ENCODE measurements around the gene ATP2A3. TPM values are rescaled to one million over a fixed set of nuclear protein-coding genes. Genes with fewer than 3 reads are reported as not detected.

ATP2A3 gene
- total RNA-seq, 1 donor from 2014 or later: 2.4 TPM

DNA sequence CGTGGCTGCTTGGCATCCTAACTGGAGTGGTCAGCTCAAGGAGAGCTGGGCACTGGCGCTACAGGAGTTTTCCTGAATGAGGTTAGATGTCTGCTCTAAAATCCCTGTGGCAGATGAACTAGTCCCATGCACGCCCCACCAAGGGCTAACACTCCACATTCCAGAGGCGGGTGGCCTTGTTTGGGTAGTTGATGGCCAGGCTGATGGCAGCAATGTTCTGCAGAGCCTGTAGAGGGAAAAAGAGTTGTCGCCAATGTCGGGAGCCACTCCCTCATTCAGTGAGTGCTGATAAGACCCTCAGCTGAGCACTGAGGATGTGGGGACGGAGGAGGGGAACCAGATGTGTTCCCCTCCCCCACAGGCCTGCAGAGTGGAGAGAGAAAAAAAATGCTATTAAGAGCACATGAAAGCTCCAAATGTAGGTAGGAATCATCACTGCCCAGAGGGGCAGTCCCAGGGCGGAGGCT is 42.5 kb upstream of the ATP2A3 start:
- TF ChIP-seq, protein P1, sequence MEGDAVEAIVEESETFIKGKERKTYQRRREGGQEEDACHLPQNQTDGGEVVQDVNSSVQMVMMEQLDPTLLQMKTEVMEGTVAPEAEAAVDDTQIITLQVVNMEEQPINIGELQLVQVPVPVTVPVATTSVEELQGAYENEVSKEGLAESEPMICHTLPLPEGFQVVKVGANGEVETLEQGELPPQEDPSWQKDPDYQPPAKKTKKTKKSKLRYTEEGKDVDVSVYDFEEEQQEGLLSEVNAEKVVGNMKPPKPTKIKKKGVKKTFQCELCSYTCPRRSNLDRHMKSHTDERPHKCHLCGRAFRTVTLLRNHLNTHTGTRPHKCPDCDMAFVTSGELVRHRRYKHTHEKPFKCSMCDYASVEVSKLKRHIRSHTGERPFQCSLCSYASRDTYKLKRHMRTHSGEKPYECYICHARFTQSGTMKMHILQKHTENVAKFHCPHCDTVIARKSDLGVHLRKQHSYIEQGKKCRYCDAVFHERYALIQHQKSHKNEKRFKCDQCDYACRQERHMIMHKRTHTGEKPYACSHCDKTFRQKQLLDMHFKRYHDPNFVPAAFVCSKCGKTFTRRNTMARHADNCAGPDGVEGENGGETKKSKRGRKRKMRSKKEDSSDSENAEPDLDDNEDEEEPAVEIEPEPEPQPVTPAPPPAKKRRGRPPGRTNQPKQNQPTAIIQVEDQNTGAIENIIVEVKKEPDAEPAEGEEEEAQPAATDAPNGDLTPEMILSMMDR (conservative IDR thresholded peaks at IDR 0.05; ENCODE audit: low read depth, low read length): no peak
- DNase-seq (ENCODE audit: low read depth): no peak
- no peak overlapping the region for H3K4me3 ChIP-seq (ENCODE audit: low read depth, low read length)

GRCh38 chr17:4006165-4006589 is 41.9 kb upstream of the ATP2A3 start:
- DNase-seq (ENCODE audit: low read depth): no peak
- TF ChIP-seq, protein P1 (conservative IDR thresholded peaks at IDR 0.05; ENCODE audit: low read depth, low read length): no peak
- no peak overlapping the region for H3K4me3 ChIP-seq (ENCODE audit: low read depth, low read length)

GRCh38 chr17:4005296-4006164 is 41.3 kb upstream of the ATP2A3 start:
- no peak for DNase-seq (ENCODE audit: low read depth)
- TF ChIP-seq, protein P1 (conservative IDR thresholded peaks at IDR 0.05; ENCODE audit: low read depth, low read length): no peak
- no peak overlapping the region for H3K4me3 ChIP-seq (ENCODE audit: low read depth, low read length)

DNA sequence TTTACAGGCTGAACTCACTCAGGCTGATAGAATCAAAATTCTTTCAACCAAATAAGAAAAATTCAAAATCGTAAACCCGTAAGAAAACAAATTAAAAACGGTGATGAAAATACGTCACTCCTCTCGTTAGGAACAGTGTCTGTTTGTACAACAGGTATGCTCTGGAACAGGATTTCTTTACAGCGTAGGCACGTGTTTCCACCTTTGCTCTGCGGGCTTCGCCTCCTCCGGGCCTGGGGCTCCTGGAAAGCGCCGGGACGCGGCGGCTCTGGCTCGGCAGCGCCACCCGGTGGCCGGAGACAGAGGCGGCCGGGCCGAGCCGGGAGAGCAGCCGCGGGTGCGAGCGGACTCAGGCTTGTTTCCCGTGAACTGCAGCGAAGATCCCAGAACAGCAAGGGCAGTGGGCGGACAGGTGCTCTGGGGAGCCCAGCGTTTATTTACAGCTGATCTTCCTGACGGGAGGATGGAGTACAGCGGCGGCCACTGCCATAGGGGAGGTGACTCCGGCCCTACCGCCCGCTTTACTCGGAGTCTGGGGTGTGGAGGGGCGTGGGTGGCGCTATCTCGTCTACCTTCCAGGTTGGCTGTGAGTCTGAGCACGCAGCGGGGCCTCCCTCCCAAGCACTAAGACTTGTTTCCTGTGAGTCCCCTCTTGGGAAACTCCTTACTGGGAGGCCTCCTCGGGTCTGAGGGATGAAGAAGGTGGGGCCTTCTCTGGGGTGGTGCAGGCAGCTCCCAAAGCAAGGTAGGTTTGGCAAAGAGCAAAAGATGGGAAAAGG is 40.5 kb upstream of the ATP2A3 start:
- no peak overlapping the region for H3K4me3 ChIP-seq (ENCODE audit: low read depth, low read length)
- no peak for DNase-seq (ENCODE audit: low read depth)
- TF ChIP-seq, protein P1 (conservative IDR thresholded peaks at IDR 0.05; ENCODE audit: low read depth, low read length): peak; percentile 78

DNA sequence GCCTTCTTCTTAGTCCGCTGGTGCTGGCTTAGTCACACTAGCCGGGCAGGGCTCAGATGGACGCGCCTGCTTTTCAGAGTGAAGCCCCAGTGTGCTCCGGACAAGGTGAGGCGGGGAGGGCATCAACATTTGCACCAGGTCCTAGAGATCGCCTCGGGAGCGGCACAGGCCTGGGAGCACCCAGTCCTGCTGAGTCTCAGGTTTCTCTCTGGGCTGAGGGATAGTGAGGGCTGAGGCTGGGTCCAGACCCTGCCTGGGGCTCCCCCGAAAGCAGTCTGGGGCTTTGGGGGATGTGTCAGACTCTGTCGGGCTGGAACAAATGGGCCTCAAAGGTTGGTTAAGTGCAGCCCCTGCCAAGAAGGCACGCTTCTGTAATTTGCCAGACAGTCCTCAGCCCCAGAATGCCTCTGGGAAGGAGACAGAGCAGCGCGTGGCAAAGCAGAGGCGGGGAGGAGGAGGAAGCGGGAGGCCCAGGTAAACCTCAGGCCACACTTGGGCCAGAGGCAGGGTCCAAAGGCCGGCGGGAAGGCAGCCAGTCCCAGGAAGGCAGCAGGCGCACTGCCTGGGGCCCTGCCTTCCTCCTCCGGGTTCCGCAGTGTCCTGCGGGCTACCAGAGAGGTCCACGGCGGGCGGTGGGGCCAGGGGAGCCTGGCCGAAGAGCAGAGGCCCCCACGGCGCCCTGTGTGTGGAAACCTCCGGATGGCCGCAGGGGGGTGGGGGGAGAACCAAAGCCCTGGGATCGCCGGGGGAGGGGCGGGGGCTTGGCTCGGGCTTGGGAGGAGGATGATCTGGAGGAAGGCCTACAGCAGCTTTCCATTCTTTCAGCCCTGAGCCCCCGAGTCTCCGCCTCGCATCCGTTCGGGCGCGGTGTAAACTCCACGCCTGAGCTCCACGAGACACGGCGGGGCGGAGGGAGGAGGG is 39.5 kb upstream of the ATP2A3 start:
- DNase-seq (ENCODE audit: low read depth): no peak
- no peak overlapping the region for H3K4me3 ChIP-seq (ENCODE audit: low read depth, low read length)
- TF ChIP-seq, protein P1 (conservative IDR thresholded peaks at IDR 0.05; ENCODE audit: low read depth, low read length): no peak

GRCh38 chr17:4003131-4003500 is 38.9 kb upstream of the ATP2A3 start:
- no peak for DNase-seq (ENCODE audit: low read depth)
- TF ChIP-seq, protein P1 (conservative IDR thresholded peaks at IDR 0.05; ENCODE audit: low read depth, low read length): no peak

More at GRCh38 chr17:4003131-4003500, 38.9 kb upstream of the ATP2A3 start:
- H3K4me3 ChIP-seq (ENCODE audit: low read depth, low read length): no peak overlapping the region
